GM19023 (cell line): ENCODE data around the gene RPS6KL1.

ENCODE experiments used
- ATAC-seq: cut with Tn5 transposase; IDR thresholded peaks from one replicate; pipeline ENCODE4 v1.9.1; 2021; ENCODE audit warnings: mild to moderate bottlenecking, moderate library complexity; ENCODE audit not compliant: unreplicated experiment

Gene RPS6KL1

DNA sequence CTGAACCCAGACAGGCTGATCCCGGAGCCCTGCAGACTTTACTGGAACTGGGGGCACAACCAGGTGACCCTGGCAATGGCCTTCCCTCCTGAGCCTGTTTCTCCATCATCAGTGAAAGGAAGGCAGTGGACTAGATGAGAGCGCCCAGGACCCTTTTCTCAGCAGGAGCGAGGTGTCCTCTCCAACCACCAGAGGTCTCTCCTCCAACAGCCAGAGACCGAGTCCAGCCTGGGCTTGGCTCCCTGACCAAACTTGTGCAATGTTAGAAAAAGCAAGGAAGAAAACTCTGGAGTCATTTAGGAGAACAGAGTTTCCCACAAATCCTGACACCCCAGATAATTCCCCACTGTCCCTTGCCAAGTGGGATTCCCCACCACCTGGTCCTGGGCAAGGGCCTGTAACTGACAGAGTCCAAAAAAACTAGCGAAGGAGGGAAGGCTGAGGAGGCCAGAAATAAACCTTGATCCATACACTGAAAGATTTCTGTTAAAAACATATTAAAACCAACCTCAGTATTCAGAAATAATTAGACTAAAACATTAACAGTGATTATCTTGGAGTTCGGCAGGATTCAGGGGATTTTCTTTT, 9.0 kb downstream of the RPS6KL1 start:
- ATAC-seq = no peak

DNA sequence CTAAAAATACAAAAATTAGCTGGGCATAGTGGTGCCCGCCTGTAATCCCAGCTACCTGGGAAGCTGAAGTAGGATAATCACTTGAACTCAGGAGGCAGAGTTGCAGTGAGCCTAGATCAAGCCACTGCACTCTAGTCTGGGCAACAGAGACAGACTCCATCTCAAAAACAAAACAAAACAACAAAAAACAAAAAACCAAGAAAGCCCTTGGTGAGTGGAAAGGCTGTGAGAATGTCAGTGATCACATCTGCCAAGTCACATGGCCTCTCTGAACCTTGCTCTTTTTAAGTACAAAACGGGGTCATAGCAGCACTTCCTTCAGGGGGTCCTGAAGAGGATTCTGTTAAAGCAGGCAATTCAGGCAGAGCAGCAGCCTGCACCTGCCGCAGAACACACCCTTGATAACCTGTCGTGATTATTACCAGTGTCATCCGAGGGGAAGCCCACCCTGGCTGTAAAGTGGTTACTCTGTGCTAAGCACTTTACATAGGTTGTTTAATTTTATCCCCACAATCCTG, 9.6 kb downstream of the RPS6KL1 start:
- ATAC-seq = no peak

DNA sequence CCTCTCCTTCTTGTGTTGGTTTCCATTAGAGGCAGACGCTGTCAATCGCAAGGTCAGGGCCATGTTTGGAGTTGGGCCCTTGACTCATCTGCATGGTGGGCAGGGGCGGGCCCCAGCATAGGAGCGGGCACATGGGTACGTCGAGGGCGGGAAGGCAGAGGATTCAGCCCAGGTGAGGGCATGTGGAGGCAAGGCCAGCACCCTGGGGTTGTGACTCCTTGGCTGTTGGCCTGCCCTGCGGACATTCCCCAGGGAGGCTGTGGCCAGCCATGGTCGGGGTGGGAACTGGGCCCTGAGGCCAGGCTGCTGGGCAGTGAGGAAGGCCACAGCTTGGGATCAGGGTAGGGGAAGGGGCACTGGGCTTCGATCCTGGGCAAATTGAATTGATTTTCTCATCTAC, 10.3 kb downstream of the RPS6KL1 start:
- no peak for ATAC-seq

DNA sequence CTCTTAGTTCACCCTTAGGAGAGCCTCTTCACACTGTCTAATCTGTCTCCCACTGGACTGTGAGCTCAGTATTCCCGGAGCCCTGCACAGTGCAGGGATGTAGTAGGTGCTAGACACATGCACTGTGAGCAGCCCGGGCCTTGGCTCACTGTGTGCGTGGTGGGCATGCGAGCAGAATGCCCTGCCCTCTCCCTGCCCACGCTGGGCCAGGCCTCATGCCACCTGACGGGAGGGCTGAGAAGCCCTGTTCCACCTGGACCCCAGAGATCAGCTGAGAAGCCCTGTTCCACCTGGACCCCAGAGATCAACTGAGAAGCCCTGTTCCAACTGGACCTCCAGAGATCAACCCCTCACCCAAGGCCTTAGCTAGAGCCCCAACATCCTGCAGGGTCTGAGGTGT, 10.9 kb downstream of the RPS6KL1 start:
- no peak for ATAC-seq

DNA sequence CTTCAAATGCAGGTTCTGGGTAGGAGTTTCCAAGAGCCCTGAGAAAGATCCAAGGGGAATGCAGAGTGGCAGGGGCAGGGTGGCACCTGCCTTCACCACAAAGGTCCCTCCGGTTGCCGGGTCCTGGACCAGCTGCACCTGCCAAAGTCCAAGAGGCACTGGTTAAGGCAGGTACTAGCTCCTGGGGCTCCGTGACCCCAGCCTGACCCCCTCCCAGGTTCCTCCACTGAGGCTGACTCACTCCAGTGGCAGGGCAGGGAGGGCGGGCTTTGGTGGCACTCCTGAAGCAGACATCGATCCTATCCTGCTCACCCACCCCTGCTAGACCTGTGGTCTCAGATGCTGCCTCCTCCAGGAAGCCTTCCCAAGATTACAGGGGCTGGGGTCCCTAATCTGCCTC, 11.4 kb downstream of the RPS6KL1 start:
- ATAC-seq = no peak

DNA sequence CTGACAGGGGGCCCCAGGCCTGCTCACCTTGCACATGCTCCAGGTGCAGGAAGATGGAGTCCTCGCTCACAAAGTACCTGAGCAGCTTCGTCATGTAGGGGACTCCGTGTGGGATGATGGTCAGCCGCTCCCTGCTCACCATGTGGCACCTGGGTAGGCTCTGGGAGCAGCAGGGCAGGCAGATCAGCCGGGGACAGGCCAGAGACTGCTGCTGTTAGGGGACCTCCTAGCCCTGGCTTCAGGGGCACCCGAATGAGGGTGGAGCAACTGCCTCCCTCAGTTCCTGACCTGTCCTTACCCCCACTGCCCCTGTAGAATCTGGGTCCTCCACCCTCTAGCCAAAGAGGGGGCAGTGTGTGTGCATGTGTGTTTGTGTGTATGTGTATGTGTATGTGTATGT, 11.8 kb downstream of the RPS6KL1 start:
- ATAC-seq = no peak

DNA sequence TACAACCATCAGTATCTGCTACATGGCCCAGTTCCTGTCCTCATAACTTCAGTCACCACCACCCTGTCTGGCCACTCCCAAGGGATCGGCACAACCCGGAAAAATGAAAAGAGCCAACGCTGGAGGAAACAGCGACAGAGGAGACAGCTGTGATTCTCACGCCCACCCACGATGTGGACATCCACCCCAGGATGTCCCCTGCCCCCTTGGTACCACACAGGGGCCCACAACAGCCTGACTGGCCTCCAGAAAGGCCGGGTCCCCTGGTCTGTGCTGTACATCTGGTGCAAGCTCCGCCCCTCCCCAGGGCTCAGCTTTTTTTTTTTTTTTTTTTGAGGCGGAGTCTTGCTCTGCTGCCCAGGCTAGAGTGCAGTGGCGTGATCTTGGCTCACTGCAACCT, 12.5 kb downstream of the RPS6KL1 start:
- no peak for ATAC-seq

DNA sequence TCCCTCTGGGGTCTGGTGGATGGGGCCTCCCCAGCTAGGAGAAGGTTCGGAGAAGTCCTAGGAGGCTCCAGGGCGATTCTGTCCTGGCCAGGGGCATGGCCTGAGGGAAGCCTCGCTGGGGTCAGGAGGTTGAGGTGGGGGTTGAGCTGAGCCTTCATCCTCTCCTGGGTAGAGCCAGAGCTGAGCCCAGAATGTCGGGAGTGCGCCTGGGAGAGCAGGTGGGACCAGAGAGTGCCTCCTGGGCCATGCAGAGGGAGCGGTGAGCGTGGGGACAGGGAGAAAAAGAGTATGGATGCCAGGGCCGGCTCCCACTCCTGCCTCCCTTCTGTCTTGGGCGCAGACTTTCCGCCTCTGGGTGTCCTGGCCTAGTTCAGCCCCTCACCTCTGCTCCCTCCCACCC, 13.1 kb downstream of the RPS6KL1 start:
- ATAC-seq = no peak

DNA sequence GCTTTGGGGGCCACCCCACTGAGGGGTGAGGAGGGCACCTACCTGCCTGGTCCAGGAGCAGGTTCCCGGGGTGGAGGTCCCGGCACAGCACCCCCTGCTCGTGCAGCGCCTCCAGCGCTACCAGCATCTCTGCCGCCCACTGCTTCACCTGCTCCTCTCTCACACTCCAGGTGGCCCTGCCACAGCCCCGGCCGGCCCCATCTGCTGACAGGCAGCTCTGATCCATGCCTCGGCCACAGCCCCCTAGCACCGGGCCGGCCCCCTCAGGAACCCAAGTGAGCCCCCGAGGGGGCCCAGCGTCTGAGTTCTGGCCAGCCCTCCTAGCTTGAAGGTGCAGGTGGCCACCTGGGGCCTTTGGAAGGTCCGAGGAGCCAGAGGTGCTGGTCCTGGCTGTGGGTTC, 13.6 kb downstream of the RPS6KL1 start:
- no peak for ATAC-seq

DNA sequence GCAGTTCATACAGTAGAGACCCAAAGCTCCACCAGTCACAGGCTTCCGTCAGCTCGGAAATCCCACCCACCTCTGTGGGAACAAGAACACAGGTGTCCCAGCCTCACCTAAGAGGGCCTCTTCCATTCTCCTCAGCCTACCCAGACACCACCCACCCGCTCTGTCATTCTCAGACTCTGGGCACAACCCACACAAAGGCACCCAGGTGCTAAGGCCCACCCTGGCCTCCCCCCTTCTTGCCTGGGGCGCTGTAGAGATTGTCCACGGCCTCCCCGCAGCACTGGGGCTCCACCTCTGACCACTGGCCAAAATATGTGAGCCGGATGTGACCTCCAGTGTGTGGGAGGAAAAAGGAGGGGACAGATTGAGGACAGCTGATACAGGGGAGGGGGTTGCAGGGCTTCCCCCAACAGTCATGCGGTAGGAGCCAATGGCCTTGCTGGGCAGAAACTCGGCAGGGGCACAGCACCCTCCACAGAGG, 14.2 kb downstream of the RPS6KL1 start:
- ATAC-seq = no peak

DNA sequence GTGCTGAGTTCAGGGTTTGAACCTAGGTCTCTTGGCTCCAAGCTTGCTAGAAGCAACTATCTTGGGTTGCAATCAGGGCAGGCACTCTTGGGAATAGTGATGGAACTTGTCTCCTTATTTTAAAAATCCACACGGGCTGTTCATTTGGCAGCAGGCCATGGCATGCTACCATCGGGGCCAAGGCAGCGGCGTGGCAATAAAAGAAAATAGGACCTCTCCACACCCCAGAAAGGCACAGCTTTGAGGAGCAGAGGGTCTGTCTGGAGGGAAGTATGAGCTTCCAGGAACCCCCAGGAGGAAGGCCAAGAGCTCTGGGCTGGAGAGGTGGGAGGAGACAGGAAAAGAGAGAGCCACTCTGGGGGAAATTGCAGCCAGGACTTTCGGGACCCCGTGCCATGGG, 15.3 kb downstream of the RPS6KL1 start:
- no peak for ATAC-seq

DNA sequence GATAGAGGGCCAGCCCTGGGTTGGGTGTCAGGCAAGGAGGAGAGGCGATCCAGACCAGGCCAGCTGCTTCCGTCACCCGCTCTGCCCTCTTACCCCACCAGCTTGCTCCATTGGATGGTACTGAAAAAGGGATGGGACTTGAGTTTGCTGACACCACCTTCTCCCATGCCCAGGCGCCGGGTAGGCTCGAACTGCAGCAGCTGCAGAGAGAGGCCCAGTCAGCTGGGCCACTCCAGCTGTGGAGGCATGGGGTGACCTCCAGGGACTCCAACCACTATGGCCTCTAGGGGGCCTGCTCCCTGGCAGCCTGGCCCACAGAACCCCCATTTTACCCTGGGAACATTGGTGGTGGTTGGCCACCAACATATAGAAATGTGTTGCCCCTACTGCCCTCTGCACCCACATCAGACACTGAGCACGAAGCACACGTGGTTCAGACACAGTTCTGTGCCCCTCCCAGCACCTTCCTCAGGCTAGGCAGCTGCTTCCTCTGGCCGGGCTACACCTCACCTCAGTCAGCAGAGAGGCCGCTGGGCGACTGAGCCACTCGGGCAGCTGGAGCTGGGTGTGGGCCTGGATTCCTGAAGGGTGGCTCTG, 16.0 kb downstream of the RPS6KL1 start:
- no peak for ATAC-seq

DNA sequence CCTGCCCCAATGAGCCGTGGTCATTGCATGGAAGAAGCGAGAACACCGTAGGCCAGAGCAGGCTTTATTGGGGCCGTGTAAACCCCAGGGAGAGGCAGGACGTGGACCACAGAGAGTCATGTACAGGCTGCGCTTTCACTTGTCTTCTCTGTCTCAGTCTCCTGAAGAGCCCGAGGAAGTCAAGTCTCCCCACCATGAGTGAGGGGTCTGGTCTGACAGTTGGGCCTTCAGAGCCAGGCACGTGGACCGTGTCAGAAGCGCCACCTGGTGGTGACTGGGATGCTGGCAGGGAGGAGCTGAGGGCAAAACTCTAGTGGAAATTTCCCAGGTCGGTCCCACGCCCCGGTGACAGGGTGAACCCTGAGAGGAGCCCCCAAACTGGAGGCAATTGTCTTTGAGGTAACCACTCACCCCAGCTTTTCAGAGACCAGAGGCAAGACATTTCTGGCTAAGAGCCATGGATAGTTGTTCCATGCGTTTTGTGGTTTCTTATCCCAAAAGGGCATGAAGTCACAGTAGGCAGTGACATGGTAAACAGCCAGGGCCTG, 17.4 kb downstream of the RPS6KL1 start:
- no peak for ATAC-seq

DNA sequence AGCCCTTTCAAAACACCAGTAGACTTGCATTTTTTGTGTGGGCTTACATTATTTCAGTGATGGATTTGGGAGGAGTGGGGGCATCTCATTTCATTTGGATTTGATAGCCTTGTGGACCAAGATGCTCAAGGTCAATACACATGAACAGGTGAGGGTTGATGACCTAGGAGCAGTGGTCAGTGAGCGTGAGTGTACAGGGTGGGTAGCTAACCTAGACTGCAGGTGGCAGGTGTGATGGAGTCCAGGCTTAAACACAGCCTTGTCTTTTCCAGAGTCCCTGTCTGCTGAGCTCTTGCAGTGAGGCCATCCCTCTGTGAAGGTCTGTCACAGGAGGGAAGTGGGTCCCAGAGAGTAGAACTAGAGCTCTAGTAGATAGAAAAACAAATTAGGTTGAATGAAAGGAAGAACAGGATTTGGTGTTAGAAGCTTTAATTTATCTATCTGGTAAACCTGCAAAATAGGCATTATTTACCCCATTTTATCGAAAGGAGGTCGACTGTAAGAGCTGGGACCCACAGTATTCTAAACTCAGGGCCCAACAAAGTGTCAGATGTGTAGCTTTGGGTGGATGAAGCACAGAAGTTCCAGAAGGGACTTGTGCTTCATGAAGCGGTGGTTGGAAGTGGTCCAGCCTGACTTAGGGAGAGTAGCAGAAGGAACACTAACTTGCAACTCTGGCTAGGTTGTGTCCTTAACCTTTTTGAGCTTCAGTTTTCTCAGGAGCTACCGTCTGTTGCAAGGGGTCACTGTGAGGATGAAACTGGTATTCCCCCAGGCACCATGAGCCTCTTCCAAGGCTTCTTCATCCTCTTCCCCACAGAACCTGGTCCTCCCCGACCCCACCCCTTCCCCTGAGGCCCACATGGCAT, 18.2 kb downstream of the RPS6KL1 start:
- no peak for ATAC-seq

DNA sequence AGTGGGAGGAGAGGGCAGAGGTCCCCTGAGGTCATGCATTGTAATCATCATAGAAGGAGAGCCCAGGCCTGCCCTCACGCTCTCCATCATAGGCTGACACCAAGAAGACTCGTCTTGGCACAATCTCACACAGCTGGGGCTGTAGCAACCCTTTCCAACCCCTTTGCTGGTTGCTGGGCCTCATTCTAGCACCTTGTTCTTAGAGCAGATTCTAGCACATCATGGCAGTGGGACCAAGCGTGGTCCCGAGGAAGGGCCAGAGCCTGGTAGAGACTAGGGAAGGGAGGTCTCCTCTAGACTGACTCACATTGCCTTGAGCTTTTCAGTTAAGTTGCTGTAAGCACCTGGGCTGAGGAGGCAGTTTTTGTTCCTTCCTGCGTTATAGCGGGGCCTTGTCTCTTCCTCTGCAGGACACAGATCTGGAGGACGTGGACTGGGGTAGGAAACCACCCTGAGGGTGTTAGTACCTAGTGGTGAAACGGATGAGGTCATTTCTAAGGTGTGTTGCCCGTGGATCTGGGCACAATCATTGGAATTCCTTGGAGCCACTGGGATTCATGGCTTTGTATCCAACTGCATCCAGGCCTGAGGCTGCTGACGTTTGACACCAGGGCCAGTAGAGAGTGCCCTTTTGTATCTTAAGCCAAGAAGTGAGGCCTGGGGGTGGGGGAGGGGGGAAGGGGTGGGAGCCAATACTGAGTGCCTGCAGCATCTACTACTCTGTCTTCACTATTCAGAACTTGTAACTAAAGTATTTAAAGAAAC, 19.9 kb downstream of the RPS6KL1 start:
- ATAC-seq = no peak

DNA sequence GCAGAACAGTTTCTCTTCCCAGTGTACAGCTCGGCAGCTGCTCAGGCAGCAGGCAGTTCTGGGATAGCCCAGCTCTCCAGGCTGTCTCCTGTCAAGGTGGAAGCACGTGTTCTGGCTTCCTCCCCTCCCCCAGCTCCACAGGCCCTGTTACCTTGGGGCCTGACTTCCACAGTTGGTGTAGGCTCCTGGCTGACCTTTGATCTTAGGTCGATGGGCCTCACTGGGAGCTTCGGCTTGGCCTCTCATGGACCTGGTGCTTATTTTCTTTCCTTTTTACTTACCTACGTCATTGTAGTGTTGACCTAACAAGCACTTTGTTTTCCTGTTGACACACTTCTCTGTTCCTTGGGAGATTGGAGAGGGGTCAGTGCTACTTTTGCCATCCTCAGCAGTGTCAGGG, 24.4 kb downstream of the RPS6KL1 start:
- no peak for ATAC-seq

DNA sequence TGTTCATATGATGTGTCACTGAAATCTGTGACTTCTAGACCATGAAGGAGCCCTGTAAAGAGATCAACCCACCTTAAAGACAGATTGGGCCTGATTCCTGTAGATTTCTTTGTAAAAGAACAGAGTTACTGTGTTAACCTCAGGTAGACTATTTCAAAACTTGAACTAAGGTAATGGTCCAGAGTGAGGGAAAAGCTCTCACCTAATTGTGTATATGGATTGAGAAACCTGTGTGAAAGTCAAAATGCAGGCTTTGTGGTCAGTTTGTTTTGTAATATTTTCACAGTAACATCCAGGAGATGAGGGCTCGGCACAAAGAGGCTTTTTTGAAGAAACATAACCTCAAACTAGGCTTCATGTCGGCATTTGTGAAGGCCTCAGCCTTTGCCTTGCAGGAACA, 25.0 kb downstream of the RPS6KL1 start:
- no peak for ATAC-seq

DNA sequence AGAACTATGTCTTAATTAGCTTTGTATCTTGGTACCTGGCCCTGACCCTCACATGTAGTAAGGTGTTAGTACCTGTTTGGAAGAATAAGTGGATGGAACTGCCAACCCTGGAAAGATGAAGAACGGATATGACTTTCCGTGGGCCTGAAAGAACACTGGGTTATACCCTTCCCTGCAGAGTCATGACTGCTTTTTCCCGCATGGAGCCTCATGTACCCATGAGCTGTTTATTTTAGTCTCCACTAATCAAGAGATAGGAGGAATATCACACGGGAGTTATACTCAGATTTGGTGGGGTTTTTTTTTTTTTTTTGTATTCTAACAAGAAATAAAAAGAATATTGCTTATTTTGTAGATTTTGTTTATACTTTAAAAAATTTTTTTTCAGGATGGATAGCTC, 25.4 kb downstream of the RPS6KL1 start:
- no peak for ATAC-seq

DNA sequence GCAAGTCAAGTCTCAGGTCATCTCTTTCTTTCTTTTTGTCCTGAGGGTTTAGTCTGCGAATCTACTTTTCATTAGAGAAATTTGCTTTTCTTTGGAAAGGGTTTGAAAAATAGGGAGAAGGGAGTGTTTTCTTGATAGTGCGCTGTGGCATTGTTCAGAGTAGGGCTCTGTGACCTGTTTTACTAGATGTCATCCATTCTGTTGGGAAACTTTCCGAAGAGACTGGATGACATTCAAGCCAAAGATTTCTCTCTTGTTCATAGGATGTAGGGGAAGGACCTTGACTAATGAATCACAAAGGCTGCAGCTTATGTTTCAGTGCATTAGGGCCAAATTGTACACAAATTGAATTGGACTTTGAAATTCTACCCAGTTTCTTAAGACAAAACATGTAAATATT, 26.7 kb downstream of the RPS6KL1 start:
- ATAC-seq = no peak

DNA sequence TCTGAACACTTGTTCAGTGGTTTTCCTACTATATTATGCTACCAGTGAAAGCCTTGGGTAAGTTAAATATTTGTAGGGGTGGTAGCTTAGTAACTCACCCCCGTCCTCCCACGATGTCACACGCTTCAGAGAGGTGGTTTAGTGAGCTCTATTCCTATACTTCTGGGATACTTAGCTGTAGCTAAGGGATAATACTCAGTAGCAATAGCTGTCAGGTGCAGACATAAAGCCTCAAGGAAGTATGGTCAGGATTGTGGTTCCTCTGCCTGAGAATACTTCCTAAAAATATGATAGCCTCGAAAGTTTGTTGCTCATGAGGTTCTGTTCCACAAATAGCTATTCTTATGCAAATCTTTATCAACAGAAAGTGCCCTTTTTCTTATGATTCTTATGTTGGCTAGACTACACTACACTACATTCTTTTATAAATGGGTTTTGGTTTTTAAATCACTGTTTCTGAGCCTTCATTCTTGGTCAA, 29.4 kb downstream of the RPS6KL1 start:
- ATAC-seq = peak; percentile 60

DNA sequence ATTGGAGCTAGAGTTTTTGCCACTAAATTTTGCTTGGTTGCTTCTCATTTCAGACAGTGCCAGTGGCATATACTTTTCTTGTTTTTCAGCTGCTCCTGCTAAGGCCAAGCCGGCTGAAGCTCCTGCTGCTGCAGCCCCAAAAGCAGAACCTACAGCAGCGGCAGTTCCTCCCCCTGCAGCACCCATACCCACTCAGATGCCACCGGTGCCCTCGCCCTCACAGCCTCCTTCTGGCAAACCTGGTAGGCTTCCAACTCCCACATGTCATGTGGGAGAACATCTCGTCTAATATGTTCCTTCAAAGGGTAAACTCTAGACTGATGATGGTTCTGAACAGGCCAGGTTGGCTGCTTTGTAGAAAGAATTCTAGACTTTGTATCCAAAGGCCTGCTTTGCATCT, 30.3 kb downstream of the RPS6KL1 start:
- no peak for ATAC-seq
